VCaP (cell line): ENCODE data around the gene P4HB.

ENCODE experiments used
- H3K27ac ChIP-seq: fragments of 450-650 bp; 2 replicates; pipeline ENCODE4 v1.5.1; 2017
- TF ChIP-seq, protein P1 (sequence below): fragments of 450-650 bp; conservative IDR thresholded peaks from 2 replicates; pipeline ENCODE4 v1.5.1; 2017; ENCODE audit warnings: mild to moderate bottlenecking, moderate library complexity

The P4HB gene

DNA sequence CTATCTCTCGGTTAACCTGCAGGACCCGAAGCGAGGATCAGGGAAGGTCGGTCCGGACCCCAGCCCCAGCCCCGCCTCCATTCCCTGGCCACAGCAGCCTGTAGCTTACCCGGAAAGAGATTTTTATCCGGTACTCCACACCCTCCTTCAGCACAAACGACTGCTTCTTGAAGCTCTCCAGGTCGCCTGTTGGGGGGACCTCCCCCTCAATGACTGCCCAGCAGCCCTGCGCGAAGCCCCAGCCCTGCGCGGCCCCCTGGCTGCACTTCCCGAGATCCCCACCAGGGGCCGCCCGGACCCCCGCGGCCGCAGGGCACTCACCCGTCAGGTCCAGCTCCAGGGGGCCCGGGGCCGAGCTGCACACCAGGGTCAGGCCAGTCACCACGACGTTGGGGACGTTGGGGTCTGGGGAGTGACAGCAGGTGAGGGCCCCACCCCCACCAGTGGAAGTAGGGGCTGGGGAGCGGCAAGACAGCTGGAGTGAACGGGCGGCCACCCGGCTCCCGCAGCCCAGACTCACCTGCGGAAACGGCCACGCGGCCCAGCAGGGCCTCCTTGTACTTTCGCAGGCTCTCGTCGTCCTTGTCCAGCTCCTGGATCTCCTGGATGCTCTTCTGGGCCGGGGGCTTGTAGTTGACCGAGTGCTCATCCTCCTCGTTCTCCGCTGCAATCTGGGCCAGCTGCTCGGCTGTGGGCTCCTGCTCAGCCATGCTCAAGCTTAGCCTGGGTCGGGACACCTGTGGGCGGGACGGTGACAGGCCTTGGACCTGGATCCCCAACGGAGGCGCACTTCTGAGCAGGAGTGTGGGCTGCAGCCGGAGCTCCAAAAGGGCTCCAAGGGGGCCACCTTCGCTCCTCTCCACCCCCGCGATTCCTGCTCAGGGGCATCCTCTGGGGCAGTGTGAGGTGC, 9.1 kb upstream of the P4HB start:
- TF ChIP-seq, protein P1, sequence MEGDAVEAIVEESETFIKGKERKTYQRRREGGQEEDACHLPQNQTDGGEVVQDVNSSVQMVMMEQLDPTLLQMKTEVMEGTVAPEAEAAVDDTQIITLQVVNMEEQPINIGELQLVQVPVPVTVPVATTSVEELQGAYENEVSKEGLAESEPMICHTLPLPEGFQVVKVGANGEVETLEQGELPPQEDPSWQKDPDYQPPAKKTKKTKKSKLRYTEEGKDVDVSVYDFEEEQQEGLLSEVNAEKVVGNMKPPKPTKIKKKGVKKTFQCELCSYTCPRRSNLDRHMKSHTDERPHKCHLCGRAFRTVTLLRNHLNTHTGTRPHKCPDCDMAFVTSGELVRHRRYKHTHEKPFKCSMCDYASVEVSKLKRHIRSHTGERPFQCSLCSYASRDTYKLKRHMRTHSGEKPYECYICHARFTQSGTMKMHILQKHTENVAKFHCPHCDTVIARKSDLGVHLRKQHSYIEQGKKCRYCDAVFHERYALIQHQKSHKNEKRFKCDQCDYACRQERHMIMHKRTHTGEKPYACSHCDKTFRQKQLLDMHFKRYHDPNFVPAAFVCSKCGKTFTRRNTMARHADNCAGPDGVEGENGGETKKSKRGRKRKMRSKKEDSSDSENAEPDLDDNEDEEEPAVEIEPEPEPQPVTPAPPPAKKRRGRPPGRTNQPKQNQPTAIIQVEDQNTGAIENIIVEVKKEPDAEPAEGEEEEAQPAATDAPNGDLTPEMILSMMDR, result peak; percentile 90
- H3K27ac ChIP-seq, result peak overlapping the region; percentile 100

DNA sequence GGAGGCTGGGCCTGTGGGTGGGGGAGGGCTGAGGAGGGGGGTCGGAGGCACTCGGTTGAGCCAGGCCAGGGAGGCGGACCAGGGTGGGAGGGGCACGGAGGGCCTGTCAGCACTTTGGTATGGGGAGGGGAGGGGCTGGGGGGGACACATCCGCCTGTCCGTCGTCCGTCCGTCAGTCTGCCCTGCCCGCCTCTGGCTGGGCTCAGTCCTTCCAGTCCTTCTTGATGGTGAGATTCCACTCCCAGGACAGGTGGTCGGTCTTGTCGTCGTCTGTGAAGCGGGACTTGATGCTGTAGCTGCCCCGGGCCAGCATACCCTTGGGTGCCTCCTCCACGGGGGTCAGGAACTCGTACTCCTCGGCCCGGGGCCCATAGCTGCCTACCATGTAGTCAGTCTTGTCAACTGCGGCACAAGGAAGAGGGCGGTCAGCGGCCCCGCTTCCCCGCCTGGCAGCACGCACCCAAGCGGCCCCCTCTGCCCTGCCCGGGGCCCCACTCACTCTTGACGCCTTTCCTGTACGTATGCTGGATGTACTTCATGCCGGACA, 8.4 kb upstream of the P4HB start:
- TF ChIP-seq, protein P1, result no peak
- H3K27ac ChIP-seq, result peak overlapping the region; percentile 100

DNA sequence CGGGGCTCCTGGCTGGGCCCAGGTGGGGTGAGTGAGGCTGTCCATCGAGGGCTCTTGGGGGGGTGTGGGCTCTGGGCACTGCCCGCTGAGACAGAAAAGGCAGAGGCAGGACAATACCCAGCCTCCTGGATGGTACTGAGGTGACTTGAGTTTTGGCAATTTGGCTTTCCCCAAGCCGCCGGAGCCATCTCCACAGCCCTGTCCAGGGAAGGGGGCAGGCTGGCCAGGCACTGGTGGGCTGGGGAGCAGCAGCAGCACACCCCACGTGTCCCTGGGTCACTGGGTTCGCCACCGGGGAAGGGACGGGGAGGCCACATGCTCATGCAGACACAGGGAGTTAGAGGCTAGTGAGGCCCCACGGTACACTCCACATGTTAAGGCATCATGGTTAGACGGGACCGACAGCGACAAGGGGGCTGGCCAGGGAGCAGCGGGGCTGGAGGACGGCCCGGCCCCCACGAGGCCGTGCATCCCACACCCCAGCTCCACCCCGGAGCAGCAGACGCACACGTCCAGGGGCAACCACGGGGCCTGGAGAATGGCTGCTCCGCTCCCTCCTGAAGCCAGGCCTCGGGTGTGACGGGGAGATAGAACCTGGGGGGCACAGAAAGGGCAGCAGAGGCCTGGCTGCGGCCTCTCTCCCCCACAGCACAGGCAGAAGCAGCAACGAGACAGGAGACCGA, 7.8 kb upstream of the P4HB start:
- peak overlapping the region; percentile 100 for H3K27ac ChIP-seq
- TF ChIP-seq, protein P1, result no peak

DNA sequence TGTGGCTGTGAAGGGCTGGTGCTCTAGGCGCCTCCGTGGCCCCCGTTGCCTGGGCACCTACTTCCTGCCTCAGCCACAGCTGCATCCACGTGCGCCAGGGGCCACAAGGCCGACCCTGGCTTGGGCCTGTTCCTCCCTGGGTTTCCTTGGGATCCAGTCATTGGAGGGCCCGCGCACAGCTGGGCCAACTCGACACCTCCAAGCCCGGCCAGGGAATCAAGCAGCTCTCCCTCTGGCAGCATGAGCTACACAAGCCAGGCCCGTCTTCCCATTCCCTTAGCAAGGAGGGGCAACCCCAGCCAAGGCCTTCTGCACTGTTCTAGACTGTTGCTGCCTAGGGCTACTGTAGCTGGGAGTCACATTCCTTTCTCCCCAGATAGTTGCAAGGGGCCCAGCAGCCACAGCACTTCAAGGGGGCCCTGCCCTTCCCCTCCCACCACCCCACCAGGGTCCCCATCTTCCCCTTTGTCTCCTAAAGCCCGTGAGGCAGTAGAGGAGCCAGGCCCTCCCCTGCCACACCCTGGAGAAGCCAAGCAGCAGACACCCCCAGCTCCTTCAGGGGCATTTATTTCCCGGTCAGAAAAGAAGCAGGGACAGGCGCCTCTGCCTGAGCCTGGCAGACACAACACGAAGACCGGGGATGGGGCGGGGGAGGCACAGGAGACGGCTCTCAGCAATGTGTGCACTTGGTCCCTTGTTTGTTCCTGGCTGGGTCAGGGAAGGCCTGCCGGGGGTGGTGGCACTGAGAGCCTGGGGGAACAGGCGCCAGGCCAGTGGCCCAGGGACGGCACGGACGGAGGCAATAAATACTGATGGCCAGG, 7.0 kb upstream of the P4HB start:
- TF ChIP-seq, protein P1, result no peak
- peak overlapping the region; percentile 100 for H3K27ac ChIP-seq

DNA sequence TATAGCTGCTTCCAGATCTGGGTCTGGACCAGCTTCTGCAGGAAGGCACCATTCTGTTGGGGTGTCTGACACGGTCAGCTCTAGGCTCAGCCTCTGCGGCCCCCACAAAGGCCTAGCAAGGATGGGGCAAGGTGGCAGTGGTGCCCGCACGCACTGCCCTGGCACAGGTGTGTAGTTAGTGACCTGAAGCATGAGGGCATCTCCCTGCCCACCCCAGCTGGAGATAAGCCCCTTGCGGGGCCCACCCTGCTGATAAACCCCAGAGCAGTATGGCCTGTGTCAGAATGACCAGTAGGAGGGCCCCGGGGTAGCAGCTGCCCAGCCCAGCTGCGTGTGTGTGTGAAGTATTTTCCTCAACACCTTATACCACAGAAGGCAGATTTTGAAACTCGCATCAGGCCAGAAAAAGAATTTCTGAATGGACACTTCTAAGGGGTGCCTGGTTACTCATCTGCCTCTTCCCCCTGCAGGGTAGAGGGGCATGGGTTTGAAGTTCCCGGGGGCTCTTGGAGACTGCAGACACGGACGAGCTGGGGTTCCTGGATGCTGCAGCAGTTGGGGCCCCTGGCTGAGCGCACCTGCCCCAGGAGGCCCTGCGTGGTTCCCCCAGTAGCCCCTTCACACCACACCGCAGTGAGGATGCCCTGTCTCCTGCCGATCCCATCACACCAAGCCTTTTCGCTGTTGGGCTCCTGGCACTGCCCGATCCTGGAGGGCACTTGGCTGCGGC, 6.3 kb upstream of the P4HB start:
- TF ChIP-seq, protein P1, result no peak
- peak overlapping the region; percentile 100 for H3K27ac ChIP-seq

DNA sequence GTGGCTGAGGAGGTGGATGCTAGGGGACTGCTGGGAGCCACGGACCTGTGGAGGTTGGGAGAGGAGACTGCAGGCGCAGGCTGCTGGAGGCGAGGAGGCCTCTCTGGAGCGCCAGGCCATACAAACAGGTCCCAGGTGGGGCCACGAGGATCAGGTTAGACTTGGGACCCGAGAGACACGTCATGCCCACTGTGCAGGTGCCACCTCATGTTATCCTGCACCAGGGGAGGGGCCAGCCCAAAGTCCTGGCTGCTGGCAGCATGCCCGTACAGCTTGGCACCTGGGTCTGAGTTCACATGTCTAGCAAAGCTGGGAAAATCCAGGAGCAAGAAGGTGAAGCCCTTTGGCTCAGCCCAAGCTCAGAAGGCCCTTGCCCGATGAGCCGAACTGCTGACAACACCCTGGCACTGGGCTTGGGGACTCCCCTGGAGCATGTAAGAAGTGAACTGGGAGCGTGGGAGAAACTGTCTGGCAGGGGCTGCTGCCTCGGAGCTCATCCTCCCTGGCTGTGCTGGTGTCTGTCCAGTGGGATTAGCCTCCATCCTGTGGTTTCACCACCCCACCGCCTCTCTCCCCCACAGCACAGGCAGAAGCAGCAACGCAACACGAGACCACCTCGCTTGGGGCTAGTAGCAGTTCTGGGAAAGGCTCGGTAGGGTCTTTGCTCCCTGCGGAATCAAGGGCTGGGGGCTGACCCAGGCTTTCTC, 5.6 kb upstream of the P4HB start:
- TF ChIP-seq, protein P1, result no peak

More for the DNA sequence above, 5.6 kb upstream of the P4HB start:
- H3K27ac ChIP-seq, result peak overlapping the region; percentile 100
